Measurements from ENCODE around the gene FRMPD4.

- TF ChIP-seq EZH2 (IDR thresholded peaks at IDR 0.05; ENCODE audit: low read depth, unreplicated experiment) (no peak), CTCF (conservative IDR thresholded peaks at IDR 0.05; ENCODE audit: low read depth in 2 of 2) (no peak), NANOG (IDR thresholded peaks at IDR 0.05; ENCODE audit: borderline replicate concordance) (no peak), EZH2phosphoT487 (IDR thresholded peaks at IDR 0.05; ENCODE audit: unreplicated experiment) (no peak), POLR2AphosphoS5 (IDR thresholded peaks at IDR 0.05; ENCODE audit: low read depth) (no peak), JUNB (IDR thresholded peaks at IDR 0.05; ENCODE audit: unreplicated experiment) (no peak), REST (IDR thresholded peaks at IDR 0.05; ENCODE audit: unreplicated experiment) (no peak), CREB1 (CRISPR knock-in tag; IDR thresholded peaks at IDR 0.05; ENCODE audit: low read depth) (no peak), ETS1 (IDR thresholded peaks at IDR 0.05) (no peak), STAT1 (IDR thresholded peaks at IDR 0.05; ENCODE audit: unreplicated experiment) (no peak)
These were observed 97.9 kb downstream of the FRMPD4 start for GRCh38 chrX:12236156-12236555.

Measured in GM23338 (cell line).